Activated CD8-positive, alpha-beta memory T cell treated with anti-CD3 and anti-CD28 coated beads, Interleukin-2, amount 50 U/mL, for 24 hours (primary cell): ENCODE measurements around the gene C1orf210.

Experiments
- DNase-seq: peaks from one replicate; pipeline ENCODE4 v3.0.0-alpha.2; 2020; ENCODE audit errors: extremely low read depth

Gene C1orf210

GRCh38 chr1:43250351-43250761 lies 35.0 kb downstream of the C1orf210 start:
- no peak for DNase-seq

- DNase-seq, result no peak
These were observed 38.0 kb downstream of the C1orf210 start for GRCh38 chr1:43247256-43247921.

- DNase-seq, result no peak
These were observed 38.7 kb downstream of the C1orf210 start for GRCh38 chr1:43246466-43247213.

- no peak for DNase-seq
These were observed 42.1 kb downstream of the C1orf210 start for GRCh38 chr1:43243299-43243698.

- DNase-seq, result no peak
These were observed 44.0 kb downstream of the C1orf210 start for GRCh38 chr1:43241413-43241836.

- no peak for DNase-seq
These were observed 45.9 kb downstream of the C1orf210 start for GRCh38 chr1:43239484-43239883.

GRCh38 chr1:43238991-43239469 lies 46.4 kb downstream of the C1orf210 start:
- no peak for DNase-seq

GRCh38 chr1:43238085-43238484 lies 47.3 kb downstream of the C1orf210 start:
- DNase-seq, result no peak

- DNase-seq, result no peak
These were observed 48.3 kb downstream of the C1orf210 start for GRCh38 chr1:43237121-43237520.

- DNase-seq, result no peak
These were observed 49.8 kb downstream of the C1orf210 start for GRCh38 chr1:43235451-43236121.

GRCh38 chr1:43235040-43235439 lies 50.3 kb downstream of the C1orf210 start:
- no peak for DNase-seq

- DNase-seq, result no peak
These were observed 51.1 kb downstream of the C1orf210 start for GRCh38 chr1:43234267-43234666.

- DNase-seq, result no peak
These were observed 51.8 kb downstream of the C1orf210 start for GRCh38 chr1:43233631-43234030.

- DNase-seq, result no peak
These were observed 52.9 kb downstream of the C1orf210 start for GRCh38 chr1:43232482-43232881.

- no peak for DNase-seq
These were observed 53.3 kb downstream of the C1orf210 start for GRCh38 chr1:43232074-43232473.
